ENCODE data around the gene SLC25A18. TPM values are rescaled to one million over a fixed set of nuclear protein-coding genes. Genes with fewer than 3 reads are reported as not detected.

The SLC25A18 gene
- total and polyA plus RNA-seq, 10 of the 15 experiments (the other 5 are each of a cell fraction or from before 2014, with no cell fraction given): 0.03 to 0.09 TPM; not detected in 8

DNA sequence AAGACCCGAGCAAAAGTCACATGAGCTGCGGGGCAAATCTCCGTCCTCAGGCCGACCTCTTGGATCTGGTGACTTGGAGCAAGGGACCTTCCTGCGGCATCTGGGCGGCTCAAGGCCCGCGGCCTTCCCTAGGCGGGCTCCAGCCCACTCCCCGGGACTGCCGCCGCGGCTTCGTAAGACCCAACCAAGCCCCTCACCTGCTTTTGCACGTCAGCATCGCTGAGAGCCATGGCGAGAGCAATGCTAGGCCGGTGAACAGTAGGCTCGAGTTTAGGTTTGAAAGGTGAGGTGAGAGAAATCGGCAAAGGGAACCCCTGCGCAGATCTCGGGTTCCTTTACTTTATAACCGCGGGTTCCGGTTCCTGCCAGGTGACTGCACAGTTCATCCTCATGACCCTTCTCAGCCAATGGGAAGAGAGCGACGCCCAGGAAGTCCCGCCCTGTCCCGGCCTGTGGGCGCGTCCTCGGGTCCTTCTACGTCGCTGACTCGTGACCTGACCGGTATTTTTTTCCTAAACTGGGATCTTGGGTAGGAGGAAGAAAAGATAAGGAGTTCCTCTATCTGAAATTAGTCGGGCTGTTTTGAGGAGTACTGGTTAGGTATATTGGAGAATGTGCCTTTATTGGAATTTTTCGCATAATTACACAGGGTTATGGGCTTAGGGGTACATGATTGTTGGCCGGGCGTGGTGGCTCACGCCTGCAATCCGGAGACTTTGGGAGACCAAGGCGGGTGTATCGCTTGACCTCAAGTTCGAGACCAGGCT lies 65.3 kb downstream of the SLC25A18 start, which contains the start of gene ATP6V1E1 (continued):
- 0 out of 2 replicates have a peak, but pooled peaks have one; percentile 11 for TF ChIP-seq STAT1 (conservative IDR thresholded peaks at IDR 0.05)
- TF ChIP-seq RAD51 (IDR thresholded peaks at IDR 0.05): peak; percentile 98
- TF ChIP-seq BMI1 (IDR thresholded peaks at IDR 0.05; ENCODE audit: borderline replicate concordance): no peak
- TF ChIP-seq USF1 (IDR thresholded peaks at IDR 0.05; ENCODE audit: borderline replicate concordance, extremely low read length, insufficient read depth, low read depth, low read length): peak; percentile 85
- TF ChIP-seq ZNF622 (IDR thresholded peaks at IDR 0.05): no peak
- no peak for TF ChIP-seq ZNF274 (IDR thresholded peaks at IDR 0.05; ENCODE audit: insufficient read depth, insufficient read length)
- no peak for TF ChIP-seq EED (IDR thresholded peaks at IDR 0.05; ENCODE audit: low read depth)
- TF ChIP-seq RFX5 (IDR thresholded peaks at IDR 0.05; ENCODE audit: low read depth, low read length): no peak
- peak; percentile 22 for TF ChIP-seq HDAC6 (IDR thresholded peaks at IDR 0.05; ENCODE audit: unreplicated experiment)
- peak; percentile 58; the same call in 1 of the 2 replicates for TF ChIP-seq SMAD5 (IDR thresholded peaks at IDR 0.05; ENCODE audit: low read depth)
- no peak; the same call in 1 of the 2 replicates for TF ChIP-seq ZNF24 (IDR thresholded peaks at IDR 0.05)
- no peak for TF ChIP-seq FOXM1 (IDR thresholded peaks at IDR 0.05; ENCODE audit: low read depth, low read length)
- no peak; the same call in 1 of the 2 replicates for TF ChIP-seq ATF7 (IDR thresholded peaks at IDR 0.05; ENCODE audit: low read depth)
- TF ChIP-seq, protein P1, sequence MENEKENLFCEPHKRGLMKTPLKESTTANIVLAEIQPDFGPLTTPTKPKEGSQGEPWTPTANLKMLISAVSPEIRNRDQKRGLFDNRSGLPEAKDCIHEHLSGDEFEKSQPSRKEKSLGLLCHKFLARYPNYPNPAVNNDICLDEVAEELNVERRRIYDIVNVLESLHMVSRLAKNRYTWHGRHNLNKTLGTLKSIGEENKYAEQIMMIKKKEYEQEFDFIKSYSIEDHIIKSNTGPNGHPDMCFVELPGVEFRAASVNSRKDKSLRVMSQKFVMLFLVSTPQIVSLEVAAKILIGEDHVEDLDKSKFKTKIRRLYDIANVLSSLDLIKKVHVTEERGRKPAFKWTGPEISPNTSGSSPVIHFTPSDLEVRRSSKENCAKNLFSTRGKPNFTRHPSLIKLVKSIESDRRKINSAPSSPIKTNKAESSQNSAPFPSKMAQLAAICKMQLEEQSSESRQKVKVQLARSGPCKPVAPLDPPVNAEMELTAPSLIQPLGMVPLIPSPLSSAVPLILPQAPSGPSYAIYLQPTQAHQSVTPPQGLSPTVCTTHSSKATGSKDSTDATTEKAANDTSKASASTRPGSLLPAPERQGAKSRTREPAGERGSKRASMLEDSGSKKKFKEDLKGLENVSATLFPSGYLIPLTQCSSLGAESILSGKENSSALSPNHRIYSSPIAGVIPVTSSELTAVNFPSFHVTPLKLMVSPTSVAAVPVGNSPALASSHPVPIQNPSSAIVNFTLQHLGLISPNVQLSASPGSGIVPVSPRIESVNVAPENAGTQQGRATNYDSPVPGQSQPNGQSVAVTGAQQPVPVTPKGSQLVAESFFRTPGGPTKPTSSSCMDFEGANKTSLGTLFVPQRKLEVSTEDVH (IDR thresholded peaks at IDR 0.05; ENCODE audit: low read depth, partially characterized antibody): peak; percentile 85
- no peak; the same call in 1 of the 2 replicates for TF ChIP-seq NFYA (IDR thresholded peaks at IDR 0.05; ENCODE audit: borderline replicate concordance, low read depth, low read length)
